GM18498 (cell line): ENCODE results near the gene PDLIM4.

ENCODE experiments used
- ATAC-seq: cut with Tn5 transposase; IDR thresholded peaks from one replicate; pipeline ENCODE4 v1.9.1; 2021; ENCODE audit warnings: mild to moderate bottlenecking, moderate library complexity; ENCODE audit not compliant: unreplicated experiment

Gene PDLIM4

DNA sequence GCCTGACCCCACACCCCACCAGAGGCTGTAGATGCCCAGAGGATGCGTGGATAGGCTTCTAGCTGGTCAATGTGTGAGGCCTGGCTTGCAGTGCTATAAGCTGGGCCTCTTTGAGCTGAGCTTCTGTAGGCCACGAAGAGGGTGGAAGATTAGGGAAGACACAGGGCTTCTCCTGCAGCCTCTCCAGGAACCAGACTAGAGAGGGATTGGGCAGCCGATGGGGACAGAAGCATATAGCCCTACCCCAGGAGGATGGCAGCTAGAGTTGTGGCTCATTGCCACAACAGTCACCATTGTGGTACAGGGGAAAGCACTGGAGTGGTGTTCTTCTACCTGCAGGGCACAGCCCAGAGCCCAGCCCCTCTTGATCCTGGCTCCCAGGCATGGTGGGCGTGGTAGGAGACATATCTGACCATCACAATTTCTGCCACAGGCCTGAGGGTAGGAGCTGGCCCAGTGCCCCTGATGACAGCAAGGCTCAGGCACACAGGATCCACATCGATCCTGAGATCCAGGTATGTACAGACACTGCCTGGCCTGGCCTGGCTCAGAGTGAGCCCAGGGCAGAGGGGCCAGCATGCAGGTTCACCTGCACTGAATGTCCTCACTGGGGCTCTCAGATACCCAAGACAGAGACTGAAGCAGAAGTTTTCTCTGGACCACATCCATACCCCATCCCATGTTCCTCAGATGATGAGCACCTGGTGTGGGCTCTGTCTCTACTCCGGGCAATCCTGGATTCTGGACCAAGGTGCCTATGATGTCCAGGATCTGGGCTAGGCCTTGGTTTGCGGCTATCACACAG, 8.7 kb downstream of the PDLIM4 start:
- no peak for ATAC-seq

DNA sequence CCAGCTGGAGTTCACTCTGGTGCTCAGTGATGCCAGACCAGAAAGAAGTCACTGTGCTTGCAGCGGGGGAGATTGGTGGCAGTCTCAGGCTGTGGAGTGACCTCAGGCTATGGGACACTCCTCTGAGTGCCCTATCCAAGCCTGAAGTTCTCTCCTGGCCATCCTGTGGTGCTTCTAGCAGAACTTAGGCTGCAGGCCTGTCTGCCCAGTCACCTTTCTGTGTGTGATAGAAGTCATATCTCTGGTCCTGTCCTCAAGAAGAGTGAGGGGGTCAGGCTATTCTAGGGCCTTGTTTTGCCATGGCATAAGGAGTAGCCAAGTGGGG, 9.3 kb downstream of the PDLIM4 start:
- no peak for ATAC-seq

GRCh38 chr5:132267166-132267739, 9.8 kb downstream of the PDLIM4 start:
- ATAC-seq = no peak

GRCh38 chr5:132267931-132268768, 10.7 kb downstream of the PDLIM4 start:
- ATAC-seq = peak; percentile 5

- ATAC-seq = peak; percentile 68
These were observed 11.5 kb downstream of the PDLIM4 start for GRCh38 chr5:132268769-132269551.

- ATAC-seq = no peak
These were observed 12.3 kb downstream of the PDLIM4 start for GRCh38 chr5:132269635-132270334.

DNA sequence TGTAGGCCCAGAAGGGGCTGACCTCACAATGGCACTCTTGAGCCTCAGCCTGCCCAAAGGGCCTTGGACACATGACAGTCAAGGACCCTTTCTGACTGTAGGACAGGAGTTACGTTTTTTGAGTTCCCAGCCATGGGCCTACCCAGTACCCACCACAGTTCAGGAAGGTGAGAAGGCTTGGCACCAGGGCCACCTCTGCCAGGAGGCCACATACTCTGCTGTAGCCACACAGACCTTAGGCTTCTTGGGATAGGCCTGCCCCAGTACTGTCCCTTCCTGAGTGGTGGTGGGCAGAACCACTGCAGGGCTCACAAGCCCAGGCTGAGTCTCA, 12.8 kb downstream of the PDLIM4 start:
- ATAC-seq = no peak

GRCh38 chr5:132270706-132271105, 13.2 kb downstream of the PDLIM4 start:
- no peak for ATAC-seq

GRCh38 chr5:132271251-132272246, 14.1 kb downstream of the PDLIM4 start:
- no peak for ATAC-seq

- ATAC-seq = no peak
These were observed 15.1 kb downstream of the PDLIM4 start for GRCh38 chr5:132272311-132273210.

DNA sequence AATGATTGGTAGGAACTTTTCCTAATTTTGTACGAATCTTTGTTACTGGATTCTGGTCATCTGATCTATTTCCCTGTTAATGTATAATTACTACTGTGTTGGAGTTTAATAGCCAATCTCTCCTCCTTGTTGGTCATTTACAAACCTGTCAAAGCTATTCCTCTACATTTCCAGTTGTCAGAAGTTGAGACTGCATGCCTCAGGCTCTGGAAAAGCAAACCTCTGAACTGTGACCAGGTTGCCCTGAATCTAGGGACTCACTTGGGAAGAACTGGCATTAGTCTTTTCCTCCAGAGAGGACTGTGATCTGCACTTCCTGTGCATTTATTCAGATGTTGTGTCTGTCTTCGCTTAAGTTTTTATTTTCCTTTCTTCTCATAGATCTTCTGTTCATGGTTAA, 16.1 kb downstream of the PDLIM4 start:
- ATAC-seq = no peak

- ATAC-seq = no peak
These were observed 16.7 kb downstream of the PDLIM4 start for GRCh38 chr5:132274050-132274792.

DNA sequence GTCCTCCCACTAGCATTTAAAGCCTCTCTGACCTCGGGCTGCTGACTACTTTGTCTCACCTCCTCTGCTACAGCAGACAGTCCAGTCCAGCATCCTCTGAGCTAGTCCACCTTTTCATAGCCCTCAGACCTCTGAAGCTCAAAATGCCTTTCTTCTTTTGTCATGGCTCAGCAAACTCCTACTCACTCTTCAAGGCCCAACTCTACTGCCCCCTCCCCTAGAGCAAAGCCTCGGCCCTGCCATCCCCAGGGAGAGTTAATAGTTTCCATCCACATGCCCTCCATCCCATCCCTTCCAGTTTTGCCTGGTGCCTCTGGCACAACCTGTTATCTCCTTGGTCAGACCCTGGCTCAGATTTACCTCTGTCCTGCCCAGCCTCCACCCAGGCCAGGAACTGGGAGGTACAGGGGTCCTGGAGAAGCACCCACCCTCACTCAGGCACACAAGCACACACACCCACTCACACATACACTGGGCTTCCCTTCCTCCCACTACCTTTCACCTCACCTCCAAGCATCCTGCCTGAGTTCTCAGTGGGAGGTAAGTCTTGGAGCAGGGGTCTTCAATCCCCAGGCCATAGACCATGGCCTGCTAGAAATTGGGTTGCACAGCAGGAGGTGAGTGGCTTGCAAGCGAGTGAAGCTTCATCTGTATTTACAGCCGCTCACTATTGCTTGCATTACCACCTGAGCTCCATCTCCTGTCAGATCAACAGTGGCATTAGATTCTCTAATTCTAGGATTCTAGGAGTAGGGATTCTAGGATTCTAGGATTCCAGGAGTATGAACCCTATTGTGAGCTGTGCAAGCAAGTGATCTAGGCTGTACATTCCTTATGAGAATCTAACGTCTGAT, 18.1 kb downstream of the PDLIM4 start:
- ATAC-seq = no peak

GRCh38 chr5:132277256-132277655, 19.8 kb downstream of the PDLIM4 start:
- no peak for ATAC-seq

DNA sequence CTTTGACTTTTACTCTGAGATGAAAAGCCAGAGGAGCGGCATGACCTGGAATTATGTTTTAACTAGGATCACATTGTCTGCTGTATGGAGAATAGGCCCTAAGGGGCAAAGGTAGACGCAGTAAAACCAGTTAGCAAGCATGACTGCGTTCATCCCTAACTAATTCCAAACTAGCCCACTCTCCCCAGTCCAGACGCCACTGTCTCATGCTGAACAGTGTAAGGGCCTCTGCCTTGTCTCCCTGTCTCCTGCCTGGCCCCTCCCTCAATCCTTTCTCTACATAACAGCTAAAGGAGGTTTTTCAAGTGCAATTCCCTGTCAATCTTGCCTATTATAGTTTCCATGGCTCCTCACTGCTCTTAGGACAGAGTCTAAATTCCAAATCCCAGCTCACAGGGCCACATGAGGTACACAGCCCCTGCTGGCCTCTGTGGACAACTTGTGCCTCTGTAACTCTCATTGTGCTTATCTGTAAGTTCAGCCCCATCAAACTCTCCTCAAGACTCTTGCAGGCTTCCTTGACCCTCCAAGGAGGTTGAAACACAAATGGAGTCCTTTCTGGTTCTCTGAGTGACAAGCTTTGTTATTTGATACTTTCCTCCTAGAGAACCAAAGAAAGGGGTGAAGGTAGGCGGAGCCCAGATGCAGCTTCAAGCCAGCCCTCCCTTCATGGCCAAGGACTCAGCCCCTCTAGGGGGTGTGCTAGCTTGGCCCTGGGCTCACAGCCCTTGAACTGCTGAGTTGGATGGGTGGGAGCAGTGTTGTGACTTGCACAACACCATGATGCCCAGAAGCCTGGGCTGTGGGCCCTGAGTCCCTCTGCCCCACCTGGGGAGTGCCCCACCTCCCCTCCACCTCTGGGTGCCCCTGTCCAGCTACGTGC, 20.7 kb downstream of the PDLIM4 start:
- no peak for ATAC-seq

DNA sequence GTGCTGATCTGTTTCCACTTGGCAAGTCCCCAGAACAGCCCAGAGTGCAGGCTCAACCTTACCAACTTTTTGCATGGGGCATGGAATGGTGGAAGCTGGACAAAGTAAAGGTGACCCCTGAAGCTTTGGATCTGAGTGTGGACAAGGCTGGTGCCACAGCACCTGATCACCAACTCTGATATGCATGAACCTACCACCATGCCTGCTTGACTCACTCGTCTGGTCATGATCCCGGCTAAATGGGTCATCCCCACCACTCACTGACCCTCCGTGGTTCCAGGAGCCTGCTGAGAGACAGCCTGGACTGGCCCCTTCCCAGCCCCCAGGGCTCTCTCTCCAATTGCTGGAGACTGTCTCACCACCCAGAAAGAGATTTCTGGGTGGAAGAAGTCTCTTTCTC, 22.3 kb downstream of the PDLIM4 start:
- ATAC-seq = no peak
